Measurements from ENCODE around the gene PDK2.

- no peak for TF ChIP-seq CTCF (IDR thresholded peaks at IDR 0.05; ENCODE audit: low read depth, low read length, poor library complexity, severe bottlenecking)
- no peak for TF ChIP-seq EZH2phosphoT487 (IDR thresholded peaks at IDR 0.05; ENCODE audit: borderline replicate concordance, low read length)
Observed at GRCh38 chr17:50109207-50109606, 14.1 kb downstream of the PDK2 start.
